Islet precursor cell (in vitro differentiated cells): ENCODE data around the gene LUC7L2.
"Not testable (repeated sequence)": the region's sequence is repeated elsewhere in the genome, so short reads cannot be mapped to it uniquely, and the experiment has no call there.

Experiments
- DNase-seq: peaks from one replicate; pipeline ENCODE4 v3.0.0-alpha.2; 2018

Gene LUC7L2

DNA sequence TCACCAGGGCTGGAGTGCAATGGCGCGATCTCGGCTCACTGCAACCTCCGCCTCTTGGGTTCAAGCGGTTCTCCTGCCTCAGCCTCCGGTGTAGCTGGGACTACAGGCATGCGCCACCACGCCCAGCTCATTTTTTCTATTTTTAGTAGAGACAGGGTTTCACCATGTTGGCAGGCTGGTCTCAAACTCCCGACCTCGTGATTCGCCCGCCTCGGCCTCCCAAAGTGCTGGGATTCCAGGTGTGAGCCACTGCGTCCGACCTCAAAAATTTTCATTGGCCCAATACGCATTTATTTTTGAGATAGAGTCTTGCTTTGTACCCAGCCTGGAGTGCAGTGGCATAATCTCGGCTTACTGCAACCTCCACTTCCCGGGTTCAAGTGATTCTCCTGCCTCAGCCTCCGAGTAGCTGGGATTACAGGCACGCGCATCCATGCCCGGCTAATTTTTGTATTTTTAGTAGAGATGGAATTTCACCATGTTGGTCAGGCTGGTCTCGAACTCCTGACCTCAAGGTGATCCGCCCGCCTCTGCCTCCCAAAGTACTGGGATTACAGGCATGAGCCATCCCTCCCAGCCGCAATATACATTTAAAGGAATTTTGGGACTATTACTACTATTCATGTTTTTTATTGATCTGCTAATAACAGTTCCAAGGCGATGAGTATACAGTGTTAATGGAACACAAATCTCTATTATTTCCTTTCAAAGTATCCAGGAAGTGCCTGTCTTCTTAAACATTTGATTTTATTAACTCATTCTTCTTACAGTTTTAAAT, 1.8 kb upstream of the LUC7L2 start:
- DNase-seq: not testable (repeated sequence)

DNA sequence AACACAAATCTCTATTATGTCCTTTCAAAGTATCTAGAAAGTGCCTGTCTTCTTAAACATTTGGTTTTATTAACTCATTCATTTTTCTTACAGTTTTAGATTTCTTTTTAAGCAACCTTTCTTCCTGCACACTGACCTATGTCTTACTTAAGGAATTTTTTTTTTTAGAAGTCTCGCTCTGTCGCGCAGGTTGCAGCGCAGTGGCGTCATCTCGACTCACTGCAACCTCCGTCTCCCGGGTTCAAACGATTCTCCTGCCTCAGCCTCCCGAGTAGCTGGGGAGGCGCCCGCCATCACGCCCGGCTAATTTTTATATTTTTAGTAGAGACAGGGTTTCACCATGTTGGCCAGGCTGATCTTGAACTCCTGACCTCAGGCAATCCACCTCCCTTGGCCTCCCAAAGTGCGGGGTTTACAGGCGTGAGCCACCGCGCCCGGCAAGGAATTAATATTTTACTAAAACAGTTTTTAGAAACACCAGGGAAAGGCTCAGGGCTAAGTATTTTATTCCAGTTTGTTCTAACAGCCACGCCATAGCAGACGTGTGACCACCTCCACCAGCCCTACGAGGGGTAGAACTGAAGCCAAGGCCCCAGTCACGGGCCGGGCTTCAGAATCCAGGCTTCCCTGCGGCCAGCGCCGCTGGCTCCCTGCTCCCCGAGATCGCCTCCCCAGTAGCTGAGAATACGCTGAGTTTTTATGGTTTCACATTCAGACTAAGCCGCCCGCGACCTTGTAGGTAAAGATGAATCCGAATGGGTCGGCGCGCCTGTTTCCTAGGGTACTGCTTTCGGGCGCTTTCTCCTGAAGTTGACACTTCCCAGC, 941 bp upstream of the LUC7L2 start:
- peak; percentile 59 for DNase-seq

DNA sequence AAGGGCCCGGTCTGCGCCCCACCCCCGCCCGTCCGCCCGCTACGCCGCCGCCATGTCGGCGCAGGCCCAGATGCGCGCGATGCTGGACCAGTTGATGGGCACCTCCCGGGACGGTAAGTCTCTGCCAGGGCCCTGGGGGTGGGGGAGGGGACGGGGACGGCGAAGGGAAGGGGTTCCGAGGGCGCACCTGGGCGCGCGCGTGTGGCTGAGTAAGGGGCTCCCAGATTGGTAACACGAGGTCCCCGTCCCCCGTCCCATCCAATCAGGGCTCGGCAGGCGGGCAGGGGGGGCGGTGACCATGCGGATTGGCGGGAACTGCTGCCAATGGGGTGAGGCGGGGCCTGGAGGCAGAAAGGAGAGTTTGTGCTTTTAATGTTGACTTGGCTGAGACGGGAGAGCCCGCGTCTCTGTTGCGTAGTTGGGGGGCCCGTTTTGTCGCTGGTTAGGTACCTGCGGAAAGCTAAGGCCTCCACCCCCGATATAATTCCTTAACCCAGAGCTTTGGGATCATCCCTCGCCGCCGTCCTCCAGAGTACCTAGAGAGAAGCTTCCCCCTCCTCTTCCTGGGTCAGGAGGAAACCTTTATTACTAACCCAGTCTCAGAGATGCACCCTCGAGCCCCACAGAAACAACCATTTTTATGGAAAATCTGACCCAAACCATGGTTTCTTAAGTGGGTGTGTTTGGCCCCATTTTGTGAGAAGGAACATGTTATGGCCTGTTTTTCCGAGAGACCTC, 685 bp downstream of the LUC7L2 start:
- DNase-seq: peak; percentile 99

DNA sequence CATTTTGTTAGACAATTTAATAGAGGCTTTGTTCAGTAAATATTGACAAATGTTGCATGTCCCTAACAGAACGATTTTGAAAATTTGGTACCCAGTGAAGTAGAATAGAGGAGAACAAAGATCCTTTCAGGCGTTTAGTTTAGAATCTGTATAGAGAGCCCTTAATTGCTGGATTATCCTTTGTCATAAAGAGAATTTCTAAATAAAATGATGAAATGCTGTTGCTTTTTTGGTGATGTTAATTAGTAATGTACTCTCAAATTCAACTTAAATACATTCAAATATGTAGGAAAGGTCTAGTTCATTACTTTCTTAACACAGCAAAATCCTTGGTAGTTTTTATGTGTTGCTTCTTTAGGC, 1.2 kb downstream of the LUC7L2 start:
- DNase-seq: no peak

DNA sequence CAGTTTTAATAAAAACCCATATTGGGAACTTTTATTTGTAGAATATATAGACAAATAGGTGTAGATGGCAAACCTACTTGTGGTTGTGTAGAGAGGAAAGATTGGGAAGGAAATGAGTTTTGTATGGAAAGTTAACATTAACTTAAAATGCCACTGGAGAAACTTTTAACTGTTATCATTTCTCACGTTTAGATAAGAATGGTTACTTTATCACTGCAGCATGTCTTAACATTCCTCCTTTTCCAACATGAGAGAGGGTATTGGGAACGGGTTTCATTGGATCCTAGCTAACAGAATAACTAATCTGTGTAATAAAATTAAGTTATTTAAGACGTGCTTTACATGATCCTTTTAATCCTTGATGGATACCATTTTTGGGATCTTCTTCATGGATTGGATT, 1.8 kb downstream of the LUC7L2 start:
- DNase-seq: no peak

DNA sequence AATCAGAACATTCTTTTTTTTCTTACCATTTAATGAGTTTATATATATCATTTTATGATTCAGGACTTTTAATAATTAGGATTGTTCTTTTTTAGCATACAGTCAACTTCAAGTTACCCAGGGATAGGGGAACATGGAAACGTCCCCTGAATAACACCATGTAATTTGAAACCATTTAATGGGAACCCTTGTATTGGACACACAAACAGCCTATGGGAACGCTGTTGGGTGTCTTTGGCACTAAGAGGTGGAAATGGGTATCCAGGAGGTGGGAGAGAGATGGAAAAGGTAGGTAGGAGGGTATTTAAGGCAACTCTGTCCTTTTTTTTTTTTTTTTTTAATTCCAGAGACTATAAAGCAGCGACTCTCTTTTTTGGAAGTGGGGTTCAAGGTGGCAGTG, 2.6 kb downstream of the LUC7L2 start:
- no peak for DNase-seq

DNA sequence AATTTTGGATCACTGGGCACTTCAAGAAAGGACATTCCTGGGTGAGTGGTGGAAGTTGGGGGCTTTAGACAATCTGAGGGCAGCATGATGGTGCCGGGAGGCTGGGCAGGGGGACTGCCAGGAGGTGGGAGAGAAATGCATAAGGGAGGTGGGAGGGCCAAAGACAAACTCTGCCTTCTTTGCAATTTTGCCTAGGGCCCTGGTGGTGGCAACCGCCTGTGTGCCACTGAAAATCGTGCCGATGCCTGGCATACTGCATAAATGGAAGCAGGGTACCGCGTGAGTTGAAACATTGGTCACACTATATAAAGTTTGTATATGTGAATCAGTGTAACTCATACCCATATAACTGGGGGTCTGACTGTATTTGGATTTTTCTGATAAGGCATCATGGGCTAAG, 3.3 kb downstream of the LUC7L2 start:
- no peak for DNase-seq

DNA sequence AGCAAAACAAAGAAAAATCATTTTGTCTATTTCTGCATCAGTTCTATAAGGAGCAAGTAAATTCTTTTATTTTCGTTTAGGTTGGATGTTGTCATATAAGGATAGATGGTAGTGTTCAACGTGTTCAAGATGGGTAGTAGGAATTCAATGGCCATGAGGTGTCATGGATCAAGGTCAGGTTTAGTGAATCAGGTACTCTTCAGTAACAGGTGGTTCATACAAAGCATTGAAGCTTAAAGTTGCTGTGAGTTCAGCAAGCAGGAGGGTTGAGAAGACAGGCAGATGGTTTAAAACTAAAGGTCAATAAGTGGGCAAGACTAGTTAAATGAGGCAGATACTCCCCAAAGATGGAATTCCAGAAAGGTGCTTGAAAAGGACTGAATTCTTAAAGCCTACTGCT, 5.6 kb downstream of the LUC7L2 start:
- DNase-seq: no peak

DNA sequence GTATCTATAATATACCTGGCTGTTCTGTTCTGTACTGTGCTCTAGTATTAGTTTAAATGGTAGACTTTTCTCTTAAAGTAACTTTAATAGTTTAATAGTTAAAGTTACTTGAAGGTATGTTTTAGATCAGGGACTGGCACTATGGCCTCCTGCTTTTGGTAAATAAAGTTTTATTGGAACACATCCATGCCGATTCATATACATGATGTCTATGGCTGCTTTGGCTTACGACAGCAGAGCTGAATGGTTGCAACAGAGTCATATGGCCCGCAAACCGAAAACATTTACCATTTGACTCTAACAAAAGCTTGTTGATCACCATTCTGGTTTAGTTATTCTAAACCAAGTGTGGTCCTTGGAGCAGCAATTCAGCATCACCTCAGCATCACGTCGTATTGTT, 6.7 kb downstream of the LUC7L2 start:
- no peak for DNase-seq

DNA sequence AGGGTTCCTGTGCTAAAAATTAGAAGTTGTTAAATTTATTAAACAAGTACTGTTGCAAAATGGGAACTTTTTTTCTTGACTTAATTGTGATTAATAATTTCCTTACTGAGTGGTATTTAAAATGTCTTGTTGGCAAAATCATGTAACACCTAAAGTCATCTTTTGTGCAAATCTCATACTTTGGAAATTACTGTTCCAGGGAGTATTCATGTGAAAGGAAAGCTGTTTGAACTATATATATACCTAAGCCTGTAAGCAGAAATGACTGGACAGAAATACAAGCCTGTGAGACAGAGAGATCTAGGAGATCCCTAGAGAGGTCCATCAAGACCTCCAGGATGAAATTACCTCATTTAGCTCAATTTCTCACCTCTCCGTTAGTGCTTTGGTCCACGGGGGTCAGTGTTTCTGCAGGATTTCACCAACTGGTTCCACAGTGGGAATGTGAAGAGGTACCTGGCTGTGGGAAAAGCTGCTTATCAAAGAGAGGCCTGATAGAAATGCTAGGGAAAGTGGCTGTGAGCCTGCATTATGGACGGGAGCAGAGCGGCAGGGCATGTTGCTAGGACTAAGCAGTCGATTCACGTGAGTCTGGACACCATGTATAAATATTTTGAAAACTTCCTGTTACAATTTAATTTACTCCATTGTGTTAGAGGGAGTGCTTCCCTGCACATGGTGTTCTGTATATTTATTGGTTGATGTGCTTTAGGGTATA, 7.9 kb downstream of the LUC7L2 start:
- DNase-seq: no peak

DNA sequence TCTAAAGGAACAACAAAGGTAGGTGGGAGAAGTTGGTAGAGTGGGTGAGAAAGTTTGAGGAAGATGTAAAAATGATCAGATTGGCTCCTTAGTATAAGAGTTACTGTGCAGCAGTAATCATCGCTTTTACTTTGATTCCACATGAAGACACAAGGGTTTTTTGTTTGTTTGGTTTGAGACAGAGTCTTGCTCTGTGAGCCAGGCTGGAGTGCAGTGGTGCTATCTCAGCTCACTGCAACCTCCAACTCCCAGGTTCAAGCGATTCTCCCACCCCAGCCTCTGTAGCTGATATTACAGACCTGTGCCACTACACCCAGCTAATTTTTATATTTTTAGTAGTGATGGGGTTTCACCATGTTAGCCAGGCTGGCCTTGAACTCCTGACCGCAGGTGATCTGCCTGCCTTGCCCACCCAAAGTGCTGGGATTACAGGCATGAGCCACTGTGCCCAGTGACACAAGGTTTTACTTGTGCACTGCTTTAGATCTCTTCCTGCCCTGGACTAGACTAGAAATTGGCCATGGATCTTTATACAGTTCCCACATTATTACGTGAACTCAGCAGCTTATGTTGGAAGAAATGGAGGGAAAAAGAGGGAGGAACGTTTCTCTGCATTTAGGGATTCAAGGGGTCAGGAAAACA, 10.7 kb downstream of the LUC7L2 start:
- DNase-seq: no peak

DNA sequence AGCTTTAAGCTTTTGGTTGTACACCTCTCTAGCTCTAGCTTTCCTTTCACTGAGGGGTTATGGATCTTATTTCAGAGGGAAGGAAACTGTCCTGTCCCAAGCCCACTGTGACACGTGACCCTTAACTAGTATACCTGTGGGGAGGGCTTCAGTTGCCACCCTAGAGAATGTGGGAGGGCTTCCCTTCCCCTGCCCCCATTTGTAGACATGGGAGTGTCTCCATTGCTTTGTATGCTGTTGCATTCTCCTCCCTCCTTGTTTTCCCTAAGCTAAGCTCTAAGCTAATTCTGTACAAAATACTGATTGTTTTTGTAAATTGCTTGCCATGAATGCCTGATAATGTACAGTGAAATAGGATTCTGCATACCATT, 11.2 kb downstream of the LUC7L2 start:
- no peak for DNase-seq

DNA sequence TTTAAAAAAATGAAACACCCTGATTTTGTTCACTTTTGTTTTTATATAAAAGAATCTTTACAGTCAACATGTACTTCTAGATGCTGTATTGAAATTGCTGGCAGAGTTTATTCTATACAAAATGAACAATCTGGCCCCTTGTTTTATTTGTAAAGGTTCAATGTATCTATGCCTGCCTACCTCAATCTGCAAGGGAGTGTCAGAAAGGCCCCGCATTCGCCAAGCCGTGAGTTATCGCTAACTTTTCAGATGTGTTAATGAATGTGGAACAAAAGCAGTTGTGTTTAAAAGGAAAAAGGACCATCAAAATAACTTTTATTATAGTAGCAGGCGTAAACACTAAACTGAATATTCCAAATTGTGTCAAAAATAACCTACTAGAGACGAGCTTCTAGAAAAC, 14.6 kb downstream of the LUC7L2 start:
- DNase-seq: no peak

DNA sequence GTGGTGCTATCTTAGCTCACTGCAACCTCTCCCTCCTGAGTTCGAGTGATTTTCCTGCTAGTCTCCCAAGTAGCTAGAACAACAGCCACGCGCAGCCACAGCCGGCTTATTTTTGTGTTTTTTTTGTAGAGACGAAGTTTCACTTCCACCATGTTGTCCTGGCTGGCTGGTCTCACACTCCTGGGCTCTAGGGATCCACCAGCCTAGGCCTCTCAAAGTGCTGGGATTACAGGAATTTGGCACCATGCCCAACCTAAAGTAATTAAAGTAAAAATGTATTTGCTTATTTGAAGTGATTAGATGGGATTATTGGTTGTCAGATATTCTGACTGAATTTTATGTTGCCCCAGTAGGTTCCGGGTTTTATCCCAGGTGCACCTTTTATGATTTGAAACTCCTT, 22.7 kb downstream of the LUC7L2 start:
- DNase-seq: no peak

DNA sequence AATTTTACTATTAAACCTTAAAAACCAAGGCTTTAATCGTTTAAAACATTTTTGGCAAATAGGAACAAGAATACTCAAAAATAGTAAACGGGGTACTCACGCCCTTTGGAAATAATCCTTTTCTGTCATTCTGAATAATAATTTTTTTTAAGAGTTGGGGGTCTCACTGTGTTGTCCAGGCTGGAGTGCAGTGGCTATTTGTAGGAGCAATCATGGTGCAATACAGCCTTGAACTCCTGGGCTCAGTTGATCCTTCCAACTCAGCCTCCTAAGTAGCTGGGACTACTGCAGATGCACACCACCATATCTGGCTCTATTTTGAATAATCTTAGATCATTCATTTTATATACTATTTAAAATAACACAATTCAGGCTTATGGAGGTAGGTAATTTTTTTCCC, 24.9 kb downstream of the LUC7L2 start:
- DNase-seq: no peak

DNA sequence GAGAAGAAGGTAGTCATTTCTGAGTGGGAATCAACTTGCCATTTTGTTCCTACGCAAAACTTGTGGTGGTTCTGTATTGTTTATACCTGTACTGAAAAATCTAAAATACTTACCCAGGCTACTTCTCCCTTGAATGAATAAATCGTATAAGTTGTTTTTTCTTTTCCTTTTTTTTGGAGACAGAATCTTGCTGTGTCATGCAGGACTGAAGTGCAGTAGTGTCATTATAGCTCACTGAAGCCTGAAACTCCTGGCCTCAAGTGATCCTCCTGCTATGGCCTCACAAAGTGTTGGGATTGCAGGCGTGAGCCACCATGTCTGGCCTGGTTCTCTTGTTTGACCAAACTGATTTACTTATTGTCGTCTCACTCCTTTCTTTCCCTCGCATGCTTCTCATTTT, 27.9 kb downstream of the LUC7L2 start:
- no peak for DNase-seq

DNA sequence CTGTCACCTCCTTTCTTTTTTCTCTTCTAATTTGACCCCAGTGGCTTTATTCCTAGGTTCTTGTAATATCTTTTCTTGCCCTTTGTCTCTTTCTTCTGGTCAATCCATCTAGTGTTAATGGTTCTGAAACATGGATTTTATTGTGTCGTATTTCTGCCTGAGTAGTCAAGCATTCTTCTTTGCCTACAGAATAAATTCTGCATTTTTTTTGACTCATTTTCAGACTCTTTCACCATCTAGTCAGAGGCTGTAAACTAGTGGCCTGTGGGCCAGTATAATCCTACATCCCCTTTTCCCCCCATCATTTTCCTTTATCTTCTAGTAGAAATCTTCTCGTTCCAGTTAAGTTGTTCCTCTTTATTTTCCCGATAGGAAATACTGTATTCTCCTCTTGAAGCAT, 29.4 kb downstream of the LUC7L2 start:
- no peak for DNase-seq

DNA sequence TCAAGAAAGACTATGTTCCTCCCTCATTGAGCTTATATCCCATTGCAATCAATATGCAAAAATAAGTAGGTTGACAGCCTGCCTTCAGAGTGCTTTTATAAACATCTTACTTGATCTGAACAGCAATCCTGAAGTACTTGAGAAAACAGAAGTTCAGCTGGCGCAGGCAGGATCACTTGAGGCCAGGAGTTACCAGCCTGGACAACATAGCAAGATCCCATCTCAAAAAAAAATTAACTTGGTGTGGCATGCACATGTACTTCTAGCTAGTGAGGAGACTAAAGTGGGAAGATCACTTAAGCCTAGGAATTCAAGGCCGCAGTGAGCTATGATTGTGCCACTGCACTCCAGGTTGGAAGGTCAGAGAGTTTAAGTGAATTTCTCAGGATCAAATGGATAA, 30.1 kb downstream of the LUC7L2 start:
- no peak for DNase-seq

DNA sequence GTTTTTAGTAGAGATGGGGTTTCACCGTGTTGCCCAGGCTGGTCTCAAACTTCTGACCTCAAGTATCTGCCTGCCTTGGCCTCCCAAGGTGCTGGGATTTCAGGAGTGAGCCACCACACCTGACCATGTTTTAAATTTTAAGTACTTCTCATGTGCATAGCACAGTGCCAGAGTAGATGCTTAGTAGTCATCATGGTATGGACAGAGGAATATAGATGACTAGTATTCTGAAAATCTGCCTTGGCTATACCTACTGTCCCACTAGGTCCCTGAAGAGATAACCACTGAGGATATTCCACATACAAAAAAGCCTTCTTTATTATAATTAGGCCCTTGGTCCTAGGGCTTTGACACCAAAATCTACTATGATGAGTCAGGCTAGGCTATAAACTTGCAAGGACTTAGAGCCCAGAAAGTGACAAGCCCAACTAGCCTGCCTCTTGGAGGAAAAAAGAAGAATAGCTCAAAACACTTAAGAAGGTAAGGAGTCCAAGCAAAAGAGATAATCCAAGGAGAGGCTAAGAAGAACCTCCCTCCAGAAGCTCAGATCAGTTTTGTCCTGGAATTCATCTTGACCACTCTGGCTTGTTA, 34.0 kb downstream of the LUC7L2 start:
- no peak for DNase-seq

DNA sequence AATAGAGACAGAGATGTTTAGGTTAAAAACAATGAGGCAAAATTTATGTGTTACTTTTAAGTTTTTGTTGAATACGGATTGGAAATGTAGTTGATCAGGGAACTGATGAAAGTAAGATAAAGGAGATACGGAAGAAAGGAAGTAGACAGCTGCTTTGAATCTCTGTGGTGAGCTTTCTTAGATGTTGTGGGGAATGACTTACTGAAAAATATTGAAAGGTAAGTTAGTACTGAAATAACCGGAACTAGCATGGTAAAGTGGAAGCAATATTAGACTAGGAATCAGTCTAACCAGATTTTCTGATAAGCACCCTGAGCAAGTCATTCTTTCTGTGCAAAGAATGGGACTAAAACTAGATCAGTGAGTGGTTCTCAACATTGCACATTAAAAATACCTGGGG, 34.8 kb downstream of the LUC7L2 start:
- no peak for DNase-seq

DNA sequence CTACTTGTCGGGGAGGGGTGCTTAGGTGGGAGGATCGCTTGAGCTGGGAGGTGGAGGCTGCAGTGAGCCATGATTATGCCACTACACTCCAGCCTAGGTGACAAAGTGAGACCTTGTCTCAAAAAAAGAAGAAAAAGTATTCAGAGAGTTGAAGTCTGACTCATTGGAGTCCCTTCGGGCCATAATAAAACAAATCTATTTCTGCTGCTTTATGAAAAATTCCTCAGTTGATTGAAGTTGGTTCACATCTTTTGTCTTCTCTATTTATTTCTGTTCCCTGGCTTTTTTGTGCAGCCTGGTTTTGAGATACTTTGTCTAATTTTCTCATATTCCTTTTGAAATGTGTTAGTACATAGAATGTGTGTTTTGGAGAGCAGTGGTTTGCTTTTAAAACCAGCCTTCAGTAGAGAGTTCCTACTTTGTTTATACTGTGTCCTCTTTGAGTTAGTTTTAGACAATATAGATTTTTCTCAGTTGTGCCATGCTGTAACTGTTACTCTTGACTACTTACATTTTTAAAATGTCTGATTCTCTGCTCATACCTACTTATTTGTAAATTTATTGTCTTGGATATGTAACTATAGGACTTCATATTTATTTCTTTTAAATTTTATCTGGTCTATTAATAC, 36.7 kb downstream of the LUC7L2 start:
- DNase-seq: no peak

DNA sequence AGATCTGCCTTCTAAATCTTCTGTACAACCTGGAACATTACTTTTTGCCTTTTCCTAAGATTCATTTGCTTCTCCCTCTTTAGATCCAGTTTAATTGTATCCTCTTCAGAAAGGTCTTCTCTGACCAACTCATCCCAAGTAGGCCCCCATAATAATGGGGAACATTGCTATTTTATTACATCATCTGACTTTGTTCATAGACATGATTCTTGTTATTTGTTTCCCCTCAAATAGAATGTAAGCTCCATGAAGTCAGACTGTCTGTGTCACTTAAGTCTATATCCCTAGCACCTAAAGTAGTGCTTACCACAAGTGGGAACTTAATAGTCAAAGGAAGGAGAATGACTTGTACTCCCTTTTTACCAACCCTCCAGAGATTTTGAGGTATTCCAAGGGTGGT, 37.5 kb downstream of the LUC7L2 start:
- no peak for DNase-seq
